OCI-LY7 (cell line): Measurements from ENCODE around the gene ABL1. TPM values are rescaled to one million over a fixed set of nuclear protein-coding genes. Genes with fewer than 3 reads are reported as not detected.

Experiments used
- BruUV-seq: library from RNA; stranded (reverse); fragments of 400-500 nt; replicated peaks from 2 replicates; lab custom pipeline; 2021; lab: Mats Ljungman, UMichigan
- CTCF ChIA-PET: fragments of 300-600 bp; sonication (Branson Sonifier 250); formaldehyde crosslinking; loops from one replicate; lab custom pipeline; 2022; ENCODE audit warnings: antibody characterized with exemption; ENCODE audit not compliant: unreplicated experiment; lab: Charles Lee
- POLR2A ChIA-PET: fragments of 300-600 bp; sonication (Branson Sonifier 250); formaldehyde crosslinking; loops from one replicate; lab custom pipeline; 2022; ENCODE audit warnings: antibody characterized with exemption; lab: Charles Lee
- DNase-seq: peaks from one replicate; pipeline ENCODE4 v3.0.0-alpha.2; 2015; ENCODE audit warnings: low spot score
- H2AFZ ChIP-seq: fragments of 200-600 bp; sonication (generic), shearing (Covaris generic); 2 replicates; pipeline ENCODE4 v1.6.1; 2014; ENCODE audit warnings: mild to moderate bottlenecking, antibody characterized with exemption, low read length, moderate library complexity
- H3K27ac ChIP-seq: fragments of 200-600 bp; sonication (generic); 2 replicates; pipeline ENCODE4 v1.5.1; 2014; ENCODE audit warnings: mixed run types, low read depth, mild to moderate bottlenecking, moderate library complexity, low read length, inconsistent platforms; ENCODE audit not compliant: poor library complexity, severe bottlenecking
- H3K36me3 ChIP-seq: fragments of 200-600 bp; sonication (generic); 2 replicates; pipeline ENCODE4 v1.6.1; 2014; ENCODE audit warnings: mild to moderate bottlenecking, antibody characterized with exemption, low read length, moderate library complexity, mixed read lengths; ENCODE audit not compliant: insufficient read depth
- H3K4me1 ChIP-seq: fragments of 200-600 bp; sonication (generic); 2 replicates; pipeline ENCODE4 v1.5.1; 2014; ENCODE audit warnings: mild to moderate bottlenecking, low read length; ENCODE audit not compliant: insufficient read depth, poor library complexity, severe bottlenecking
- H3K4me2 ChIP-seq: fragments of 200-600 bp; sonication (generic); 2 replicates; pipeline ENCODE4 v1.6.1; 2014; ENCODE audit warnings: mild to moderate bottlenecking, low read length
- H3K4me3 ChIP-seq: fragments of 200-600 bp; sonication (generic); 2 replicates; pipeline ENCODE4 v1.5.1; 2014; ENCODE audit warnings: mild to moderate bottlenecking, low read depth, low read length; ENCODE audit not compliant: poor library complexity, severe bottlenecking
- H3K79me2 ChIP-seq: fragments of 200-600 bp; sonication (generic); 2 replicates; pipeline ENCODE4 v1.6.1; 2016; ENCODE audit warnings: low read depth, mild to moderate bottlenecking, low read length, moderate library complexity, mixed read lengths; ENCODE audit not compliant: insufficient read depth
- H3K9me2 ChIP-seq: fragments of 200-600 bp; sonication (generic); 2 replicates; pipeline ENCODE4 v1.6.1; 2016; ENCODE audit warnings: mild to moderate bottlenecking, low read length, mixed read lengths; ENCODE audit not compliant: insufficient read depth
- H3K9me3 ChIP-seq: fragments of 200-600 bp; sonication (generic); 2 replicates; pipeline ENCODE4 v1.6.1; 2014; ENCODE audit warnings: mild to moderate bottlenecking, mixed run types, low read length, mixed read lengths
- H4K20me1 ChIP-seq: fragments of 200-600 bp; sonication (generic); 2 replicates; pipeline ENCODE4 v1.6.1; 2014; ENCODE audit warnings: mild to moderate bottlenecking, antibody characterized with exemption, low read length, moderate library complexity, mixed read lengths; ENCODE audit not compliant: insufficient read depth
- EZH2phosphoT487 ChIP-seq: fragments of 200-600 bp; sonication (generic); IDR thresholded peaks from 2 replicates; pipeline ENCODE4 v1.6.1; 2018; ENCODE audit warnings: low read depth, borderline replicate concordance, mild to moderate bottlenecking, mixed run types, antibody characterized with exemption, low read length, moderate library complexity, mixed read lengths
- intact Hi-C: fragments of 100-400 bp; cut with micrococcal nuclease; formaldehyde crosslinking; loops from one replicate; pipeline ENCODE4 v1.10.0; 2022; ENCODE audit not compliant: unreplicated experiment
- total RNA-seq, 2 experiments: library from RNA; depleted of rRNA in 1 of 2; stranded (reverse); fragments of >200 nt in 1 of 2; shearing (Covaris generic) in 1 of 2; gene quantifications; 2 replicates each; pipeline ENCODE4 v1.2.3, GENCODE V29; 2014 to 2022
- TF ChIP-seq, protein P1 (sequence below): fragments of 200-600 bp; sonication (generic); conservative IDR thresholded peaks from 2 replicates; pipeline ENCODE4 v1.5.1; 2014; ENCODE audit warnings: mild to moderate bottlenecking, antibody characterized with exemption, low read length, moderate library complexity, mixed read lengths

ABL1 gene
- total RNA-seq, 2 experiments from 2014 or later: 8.1 to 28.3 TPM

DNA sequence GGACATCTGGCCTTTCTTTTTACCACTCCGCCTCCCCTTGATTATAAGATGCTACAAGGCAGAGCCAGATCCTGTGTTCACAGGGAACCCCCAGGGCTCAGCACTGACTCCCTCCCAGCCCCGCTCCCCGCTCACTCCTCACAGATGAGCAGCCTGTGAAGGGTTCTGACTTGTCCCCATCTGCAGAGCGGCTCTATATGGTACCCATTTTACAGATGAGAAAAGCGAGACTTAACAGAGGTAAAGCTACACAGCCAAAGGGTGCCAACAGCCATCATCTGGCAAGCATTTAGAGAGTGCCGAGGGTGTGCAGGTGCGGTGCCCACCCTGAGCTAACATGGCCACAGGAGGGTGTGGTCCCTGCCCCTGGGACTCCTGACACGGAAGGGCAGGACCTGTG is 85.2 kb downstream of the ABL1 start:
- no peak for DNase-seq
- no TSS peak for BruUV-seq
- Histone ChIP-seq H2AFZ (no peak overlapping the region), H3K27ac (no peak overlapping the region), H3K79me2 (no peaks in the 10 kb centered on the region), H3K4me3 (no peak overlapping the region), H3K9me3 (no peaks in the 10 kb centered on the region), H3K9me2 (no peaks in the 10 kb centered on the region), H3K4me2 (no peak overlapping the region), H4K20me1 (no peaks in the 10 kb centered on the region), H3K4me1 (no peaks in the 10 kb centered on the region), H3K36me3 (no peaks in the 10 kb centered on the region)
- POLR2A ChIA-PET: no interaction called here
- CTCF ChIA-PET: no interaction called here
- no peak for TF ChIP-seq EZH2phosphoT487
- TF ChIP-seq, protein P1, sequence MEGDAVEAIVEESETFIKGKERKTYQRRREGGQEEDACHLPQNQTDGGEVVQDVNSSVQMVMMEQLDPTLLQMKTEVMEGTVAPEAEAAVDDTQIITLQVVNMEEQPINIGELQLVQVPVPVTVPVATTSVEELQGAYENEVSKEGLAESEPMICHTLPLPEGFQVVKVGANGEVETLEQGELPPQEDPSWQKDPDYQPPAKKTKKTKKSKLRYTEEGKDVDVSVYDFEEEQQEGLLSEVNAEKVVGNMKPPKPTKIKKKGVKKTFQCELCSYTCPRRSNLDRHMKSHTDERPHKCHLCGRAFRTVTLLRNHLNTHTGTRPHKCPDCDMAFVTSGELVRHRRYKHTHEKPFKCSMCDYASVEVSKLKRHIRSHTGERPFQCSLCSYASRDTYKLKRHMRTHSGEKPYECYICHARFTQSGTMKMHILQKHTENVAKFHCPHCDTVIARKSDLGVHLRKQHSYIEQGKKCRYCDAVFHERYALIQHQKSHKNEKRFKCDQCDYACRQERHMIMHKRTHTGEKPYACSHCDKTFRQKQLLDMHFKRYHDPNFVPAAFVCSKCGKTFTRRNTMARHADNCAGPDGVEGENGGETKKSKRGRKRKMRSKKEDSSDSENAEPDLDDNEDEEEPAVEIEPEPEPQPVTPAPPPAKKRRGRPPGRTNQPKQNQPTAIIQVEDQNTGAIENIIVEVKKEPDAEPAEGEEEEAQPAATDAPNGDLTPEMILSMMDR: no peak
- intact Hi-C loops: no loop called here

DNA sequence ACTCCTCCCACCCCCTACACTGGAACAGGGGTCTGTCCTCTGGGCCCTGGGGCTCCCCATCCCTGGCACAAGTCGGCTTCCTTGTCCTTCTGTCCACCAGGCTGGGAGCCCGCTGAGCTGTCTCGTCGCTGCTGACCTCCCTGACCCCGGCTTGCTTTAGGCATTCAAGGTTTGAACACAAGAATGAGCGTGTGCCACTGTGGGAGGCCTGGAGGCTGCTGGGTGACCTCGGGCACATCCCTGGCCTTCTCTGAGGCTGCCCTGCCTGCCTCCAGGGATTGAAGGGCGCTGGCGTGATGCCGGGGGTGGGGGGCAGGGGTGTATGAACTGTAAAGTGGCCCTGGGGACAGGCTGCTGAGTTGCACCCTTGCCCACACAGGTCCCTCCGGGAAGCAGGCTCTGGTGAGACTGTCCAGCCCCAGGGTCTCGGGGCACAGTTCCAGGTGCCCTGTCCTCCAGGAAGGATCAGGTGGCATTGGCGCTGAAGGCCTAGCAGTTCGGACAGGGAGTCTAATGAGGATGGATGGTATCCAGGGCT is 85.8 kb downstream of the ABL1 start:
- Histone ChIP-seq H3K9me3 (no peaks in the 10 kb centered on the region), H3K79me2 (no peaks in the 10 kb centered on the region), H3K9me2 (no peaks in the 10 kb centered on the region), H3K4me2 (no peak overlapping the region), H3K36me3 (no peaks in the 10 kb centered on the region), H3K4me3 (no peak overlapping the region), H3K4me1 (no peaks in the 10 kb centered on the region), H3K27ac (no peak overlapping the region), H4K20me1 (no peaks in the 10 kb centered on the region), H2AFZ (no peak overlapping the region)
- intact Hi-C loops: no loop called here
- no peak for DNase-seq
- TF ChIP-seq, protein P1: no peak
- TF ChIP-seq EZH2phosphoT487: no peak
- CTCF ChIA-PET: no interaction called here
- POLR2A ChIA-PET: no interaction called here
- no TSS peak for BruUV-seq

DNA sequence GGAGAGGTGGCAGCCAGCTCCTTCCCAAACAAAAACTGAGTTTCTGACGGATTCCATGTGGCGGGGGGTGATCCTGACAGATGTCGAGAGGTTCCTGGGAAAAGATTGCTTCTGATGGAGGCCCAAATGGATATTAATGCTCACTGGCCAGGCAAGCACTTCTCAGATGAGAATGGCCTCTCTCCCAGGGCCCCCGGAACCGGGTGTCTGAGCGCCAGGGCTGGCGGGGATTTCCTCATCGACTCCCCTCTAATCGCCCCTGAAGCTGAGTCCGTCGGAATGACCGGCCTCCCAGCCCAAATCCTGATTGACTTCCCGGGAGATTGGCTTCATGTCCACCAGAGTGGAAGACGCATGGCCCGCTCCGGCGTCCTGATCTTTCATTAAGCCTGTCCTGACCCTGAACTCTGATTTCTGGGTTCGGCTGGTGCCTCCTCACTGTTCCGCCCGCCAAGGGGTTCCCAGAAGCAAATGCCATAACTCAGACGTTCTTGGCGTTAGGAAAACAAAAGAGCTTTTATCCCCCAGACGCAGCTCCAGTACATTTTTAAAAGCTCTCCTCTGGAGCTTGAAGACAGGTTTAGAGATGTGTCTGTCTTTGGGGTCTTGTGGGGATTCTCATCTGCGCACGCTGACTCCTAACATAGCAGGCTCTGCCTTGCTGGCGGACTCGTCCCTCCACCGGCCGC is 86.4 kb downstream of the ABL1 start:
- Histone ChIP-seq H4K20me1 (no peaks in the 10 kb centered on the region), H3K9me3 (no peaks in the 10 kb centered on the region), H2AFZ (no peak overlapping the region), H3K9me2 (no peaks in the 10 kb centered on the region), H3K4me1 (no peaks in the 10 kb centered on the region), H3K79me2 (no peaks in the 10 kb centered on the region), H3K4me2 (no peak overlapping the region), H3K36me3 (no peaks in the 10 kb centered on the region), H3K4me3 (no peak overlapping the region), H3K27ac (no peak overlapping the region)
- POLR2A ChIA-PET: no interaction called here
- no peak for DNase-seq
- intact Hi-C loops: no loop called here
- no TSS peak for BruUV-seq
- TF ChIP-seq, protein P1: no peak
- no peak for TF ChIP-seq EZH2phosphoT487
- CTCF ChIA-PET: no interaction called here
